SKM-1 (cell line): ENCODE data around the gene SYMPK.
"Not testable (repeated sequence)": the region's sequence is repeated elsewhere in the genome, so short reads cannot be mapped to it uniquely, and the experiment has no call there.

Experiments used
- DNase-seq: peaks from one replicate; lab custom pipeline; 2025; ENCODE audit not compliant: unreplicated experiment; lab: John Stamatoyannopoulos, UW

The SYMPK gene

DNA sequence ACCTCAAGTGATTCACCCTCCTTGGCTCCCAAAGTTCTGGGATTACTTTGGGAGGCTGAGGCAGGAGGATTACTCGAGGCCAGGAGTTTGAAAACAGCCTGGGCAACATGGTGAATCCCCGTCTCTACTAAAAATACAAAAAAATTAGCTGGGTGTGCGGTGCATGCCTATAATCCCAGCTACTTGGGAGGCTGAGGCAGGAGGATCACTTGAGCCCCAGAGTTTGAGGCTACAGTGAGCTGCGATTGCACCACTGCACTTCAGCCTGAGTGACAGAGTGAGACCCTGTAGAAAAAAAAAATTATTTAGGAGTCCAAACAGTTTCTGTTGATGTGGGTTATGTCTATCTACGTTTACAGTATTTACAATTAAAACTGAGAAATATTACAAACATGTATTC is 7.9 kb upstream of the SYMPK start:
- no peak for DNase-seq

DNA sequence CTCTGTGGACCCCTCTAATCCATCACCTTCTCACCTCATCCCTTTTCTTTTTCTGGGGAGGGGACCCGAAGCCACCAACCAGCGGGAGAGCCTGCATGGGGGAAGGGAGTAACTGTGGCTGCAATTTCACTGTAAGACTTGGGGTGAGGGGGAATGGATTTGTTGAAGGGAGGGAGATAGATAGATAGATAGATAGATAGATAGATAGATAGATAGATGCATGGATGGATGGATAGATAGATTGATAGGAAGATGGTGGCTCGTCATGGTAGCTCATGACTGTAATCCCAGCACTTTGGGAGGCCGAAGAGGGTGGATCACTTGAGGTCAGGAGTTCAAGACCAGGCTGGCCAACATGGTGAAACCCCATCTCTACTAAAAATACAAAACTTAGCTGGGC is 4.3 kb upstream of the SYMPK start:
- DNase-seq, result not testable (repeated sequence)

DNA sequence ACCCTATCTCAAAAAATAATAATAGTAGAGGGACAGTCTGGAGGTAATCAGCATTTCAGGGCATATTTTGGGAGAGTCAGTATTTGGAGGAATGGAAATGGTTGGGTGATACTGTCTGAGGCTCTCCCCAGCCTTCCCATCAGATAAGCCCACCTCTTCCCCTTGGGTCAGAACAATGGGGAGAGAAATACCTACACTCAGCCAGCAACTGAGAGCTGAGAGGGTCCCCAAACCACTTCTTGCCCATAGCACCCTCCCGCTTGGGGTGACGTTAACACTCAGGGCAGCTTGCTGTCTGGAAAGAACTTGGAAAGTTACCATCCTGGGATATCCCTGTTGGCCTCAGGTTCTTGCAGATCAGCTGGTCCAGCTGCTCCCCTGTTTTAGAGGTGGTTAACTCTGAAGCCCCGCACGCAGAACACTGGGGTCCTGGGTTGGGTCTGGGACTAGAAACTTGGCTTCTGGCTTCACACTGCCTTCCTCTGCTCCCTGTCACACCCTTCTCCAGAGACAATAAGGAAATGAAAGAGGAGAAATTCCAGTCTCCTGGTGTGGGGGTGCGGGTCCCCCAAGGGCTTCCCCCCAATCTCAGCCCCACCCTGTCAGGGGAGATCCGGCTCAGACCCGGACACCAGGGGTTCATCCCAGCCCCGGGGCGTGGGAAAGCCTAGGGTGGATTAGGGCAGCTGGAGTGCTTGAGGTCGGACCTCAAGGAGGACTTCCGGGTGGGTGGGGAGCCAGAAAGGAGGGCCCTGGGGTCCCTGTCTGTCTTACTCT is 3.6 kb upstream of the SYMPK start:
- DNase-seq, result no peak

DNA sequence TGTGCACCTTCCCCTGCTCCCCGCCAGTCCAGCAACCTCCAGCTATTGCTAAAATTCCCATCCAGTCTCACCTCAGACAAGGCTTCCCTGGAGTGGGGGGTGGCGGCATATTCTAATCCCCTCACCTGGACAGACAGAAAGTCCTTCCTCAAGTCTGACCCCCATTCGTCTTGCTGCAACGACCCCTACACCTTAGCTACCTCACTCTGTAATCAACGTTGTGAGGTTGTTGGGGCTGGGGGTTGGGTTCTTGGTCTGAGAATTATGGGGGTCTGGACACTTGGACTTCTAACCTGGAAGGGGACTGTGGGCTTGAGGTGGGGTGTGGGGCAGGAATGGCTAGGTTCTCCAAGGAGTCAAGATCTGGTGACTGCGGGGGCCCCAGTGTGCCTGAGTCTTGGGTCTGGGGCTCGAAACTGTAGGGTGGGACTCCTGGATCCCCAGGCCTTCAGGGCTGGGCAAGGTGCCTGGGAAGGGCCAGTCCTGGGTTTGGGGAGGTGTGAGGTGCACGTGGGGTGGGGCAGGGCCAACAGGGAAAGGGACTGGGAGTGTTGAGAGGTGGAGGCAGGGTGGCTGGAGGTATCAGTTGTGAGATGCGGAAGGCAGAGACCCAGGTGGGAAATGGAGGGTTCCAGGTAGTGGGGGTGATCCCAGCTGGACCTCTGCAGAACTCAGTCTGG is 2.5 kb upstream of the SYMPK start:
- DNase-seq, result no peak

DNA sequence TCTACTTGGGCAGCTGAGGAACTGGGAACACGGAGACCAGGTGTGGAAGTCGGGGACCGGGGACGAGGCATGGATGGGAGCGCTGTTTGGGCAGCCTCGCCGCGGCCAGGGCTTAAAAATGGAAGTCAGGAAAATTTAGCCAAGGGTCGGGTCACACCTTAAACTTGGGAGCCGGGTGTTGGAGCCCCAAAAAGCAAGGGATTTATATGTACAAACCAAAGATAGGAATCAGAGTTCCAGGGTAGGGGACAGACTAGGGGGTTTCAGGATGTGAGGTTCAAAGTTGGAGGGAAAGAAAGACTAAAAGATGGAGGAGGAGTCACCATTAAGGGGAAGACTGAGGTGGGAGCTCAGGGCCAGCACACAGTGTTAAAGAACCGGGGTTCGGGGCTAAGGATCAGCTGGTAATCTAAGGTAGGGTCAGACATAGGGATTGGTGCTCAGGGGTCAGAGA is 1.7 kb upstream of the SYMPK start:
- DNase-seq, result no peak

DNA sequence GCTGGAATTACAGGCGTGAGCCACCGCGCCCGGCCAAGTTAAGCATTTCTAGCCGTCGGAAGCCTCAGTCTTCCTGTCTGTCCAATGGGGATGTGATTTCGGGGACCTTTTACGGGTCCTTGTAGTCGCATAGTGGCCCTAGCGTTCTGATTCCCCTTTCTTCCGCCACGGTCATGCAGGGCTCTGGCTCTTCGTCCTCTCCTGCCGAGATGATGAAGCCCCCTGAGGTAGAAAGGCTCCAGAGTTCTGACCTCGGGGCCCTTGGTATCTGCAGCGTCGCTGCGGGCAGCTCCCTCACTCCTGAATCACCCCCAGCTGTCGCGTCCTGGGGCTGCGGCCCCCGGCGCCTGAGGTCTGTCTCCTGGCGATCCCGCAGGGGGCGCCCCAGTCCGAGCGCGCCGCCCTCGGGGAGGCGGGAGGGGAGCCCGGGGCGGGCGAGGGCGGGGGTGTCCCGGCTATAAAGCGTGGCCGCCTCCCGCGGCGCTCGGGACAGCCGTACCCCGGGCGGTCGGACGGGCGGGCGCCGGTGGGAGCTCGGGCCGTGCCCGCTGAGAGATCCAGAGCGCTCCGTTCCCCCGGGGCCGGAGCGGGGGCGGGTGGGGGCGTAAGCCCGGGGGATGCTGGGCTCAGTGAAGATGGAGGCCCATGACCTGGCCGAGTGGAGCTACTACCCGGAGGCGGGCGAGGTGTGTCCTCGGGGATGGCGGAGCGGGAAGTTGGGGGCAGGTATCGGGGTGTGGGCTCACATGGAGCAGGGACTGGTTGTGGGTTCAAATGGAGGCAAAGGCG is 1.1 kb upstream of the SYMPK start, which contains the start of gene FOXA3:
TSS of gene FOXA3 (plus strand) at position 487 of the 789 bp plus-strand sequence. CDS start at position 618, 131 bp downstream.
- DNase-seq, result no peak

DNA sequence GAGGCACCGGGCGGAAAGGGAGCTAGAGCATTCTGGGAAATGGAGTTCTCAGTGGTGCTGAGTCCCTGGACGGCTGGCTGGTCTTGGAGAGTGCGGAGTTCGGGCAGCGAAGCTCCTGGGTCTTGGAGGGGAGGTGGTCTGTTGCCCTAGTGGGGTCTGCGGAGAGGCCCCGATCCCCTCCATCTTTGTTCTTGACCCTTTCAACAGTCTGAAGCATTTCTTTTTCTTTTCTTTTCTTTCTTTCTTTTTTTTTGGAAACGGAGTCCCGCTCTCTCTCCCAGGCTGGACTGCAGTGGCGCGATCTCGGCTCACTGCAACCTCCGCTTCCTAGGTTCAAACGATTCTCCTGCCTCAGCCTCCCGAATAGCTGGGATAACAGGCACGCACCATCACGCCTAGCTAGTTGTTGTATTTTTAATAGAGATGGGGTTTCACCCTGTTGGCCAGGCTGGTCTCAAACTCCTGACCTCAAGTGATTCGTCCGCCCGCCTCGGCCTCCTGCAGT is 440 bp upstream of the SYMPK start:
- DNase-seq, result no peak

DNA sequence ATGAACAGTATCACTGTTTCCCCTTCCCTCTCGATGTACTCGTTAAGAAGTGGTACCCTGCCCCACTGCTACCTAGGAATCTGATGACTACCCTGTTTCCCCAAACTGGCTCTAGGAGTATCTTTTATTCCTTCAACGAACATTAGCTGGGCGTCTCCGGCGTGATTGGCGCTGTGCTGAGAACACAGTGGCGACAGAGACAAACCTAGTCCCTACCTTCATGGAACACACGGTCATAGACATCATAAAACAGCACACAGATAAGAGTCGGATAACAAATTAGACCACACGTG is 730 bp downstream of the SYMPK start:
- no peak for DNase-seq

DNA sequence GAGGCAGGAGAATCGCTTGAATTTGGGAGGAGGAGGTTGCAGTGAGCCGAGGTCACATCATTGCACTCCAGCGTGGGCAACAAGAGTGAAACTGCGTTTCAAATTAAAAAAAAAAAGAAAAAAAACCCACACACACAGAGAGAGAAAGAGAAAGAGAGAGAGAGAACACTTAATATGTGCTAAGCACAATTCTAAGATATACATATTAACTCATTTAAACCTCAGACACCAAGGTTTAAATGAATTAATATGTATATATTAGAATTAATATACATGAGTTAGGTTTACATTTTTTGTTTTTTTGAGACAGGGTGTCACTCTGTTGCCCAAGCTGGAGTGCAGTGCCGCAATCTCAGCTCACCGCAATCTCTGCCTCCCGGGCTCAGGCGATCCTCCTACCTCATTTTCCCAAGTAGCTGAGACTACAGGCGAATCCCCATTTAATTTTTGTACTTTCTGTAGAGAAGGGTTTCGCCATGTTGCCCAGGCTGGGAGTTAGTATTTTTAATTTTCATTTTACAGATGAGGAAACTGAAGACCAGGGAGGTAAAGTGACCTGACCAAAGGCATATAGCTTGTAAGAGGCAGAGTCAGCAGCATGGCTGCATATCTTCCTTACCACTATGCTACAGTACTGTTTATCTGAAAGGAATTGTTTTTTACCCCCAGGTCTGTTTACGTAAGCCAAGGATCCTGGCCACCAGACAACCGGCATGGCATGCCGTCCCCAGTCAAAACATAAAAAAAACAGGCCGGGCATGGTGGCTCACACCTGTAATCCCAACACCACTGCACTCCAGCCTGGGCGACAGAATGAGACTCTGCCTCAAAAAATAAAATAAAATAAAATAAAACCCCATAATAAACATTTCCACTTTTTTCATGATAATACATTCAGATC is 2.3 kb downstream of the SYMPK start:
- no peak for DNase-seq

DNA sequence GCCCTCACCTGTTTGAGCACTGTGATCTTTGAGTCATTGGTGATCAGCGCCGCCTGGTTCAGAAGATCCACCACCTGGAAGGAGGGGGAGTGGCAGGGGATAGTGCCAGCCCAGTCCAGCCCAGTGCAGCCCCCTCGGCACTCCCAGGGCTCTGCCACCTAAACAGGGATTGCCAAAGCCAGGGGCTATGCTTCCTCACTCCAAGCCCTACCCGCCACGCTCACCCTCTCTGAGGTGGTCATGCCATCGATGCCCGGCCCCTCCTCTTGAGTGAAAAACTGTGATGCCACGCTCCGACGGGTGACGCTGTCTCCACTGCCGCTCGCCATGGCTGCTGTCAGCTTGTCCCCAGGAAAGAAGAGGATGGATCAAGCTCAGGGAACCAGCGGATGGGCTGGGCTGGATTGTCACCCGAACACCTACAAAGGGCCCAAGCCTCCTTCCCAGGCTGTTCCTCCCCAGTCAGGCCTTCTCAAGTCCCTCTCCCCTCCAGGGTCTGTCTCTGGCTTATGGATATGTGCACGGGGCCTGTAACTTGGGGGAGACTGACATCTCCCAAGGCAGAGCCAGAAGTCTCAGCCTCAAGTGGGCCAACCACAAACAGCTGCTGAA is 8.7 kb downstream of the SYMPK start:
- DNase-seq, result no peak

DNA sequence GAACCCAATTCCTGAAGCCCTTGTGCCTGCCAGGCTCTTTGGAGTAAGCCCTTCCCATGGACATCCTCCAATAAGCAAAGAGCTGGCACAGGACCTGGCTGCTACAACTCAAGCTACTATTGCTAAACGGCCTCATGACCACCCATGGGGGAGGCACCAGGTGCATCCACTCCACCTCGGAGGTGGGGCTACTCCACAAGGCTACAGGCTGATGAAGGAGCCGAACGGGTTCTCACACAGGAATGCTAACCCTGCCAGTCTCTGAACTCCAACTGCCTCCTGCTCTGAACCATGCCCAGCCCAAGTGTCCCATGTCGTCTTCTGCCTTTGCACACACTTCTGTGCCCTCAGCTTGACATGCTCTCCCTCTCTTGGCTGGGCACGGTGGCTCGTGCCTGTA is 10.0 kb downstream of the SYMPK start:
- no peak for DNase-seq

DNA sequence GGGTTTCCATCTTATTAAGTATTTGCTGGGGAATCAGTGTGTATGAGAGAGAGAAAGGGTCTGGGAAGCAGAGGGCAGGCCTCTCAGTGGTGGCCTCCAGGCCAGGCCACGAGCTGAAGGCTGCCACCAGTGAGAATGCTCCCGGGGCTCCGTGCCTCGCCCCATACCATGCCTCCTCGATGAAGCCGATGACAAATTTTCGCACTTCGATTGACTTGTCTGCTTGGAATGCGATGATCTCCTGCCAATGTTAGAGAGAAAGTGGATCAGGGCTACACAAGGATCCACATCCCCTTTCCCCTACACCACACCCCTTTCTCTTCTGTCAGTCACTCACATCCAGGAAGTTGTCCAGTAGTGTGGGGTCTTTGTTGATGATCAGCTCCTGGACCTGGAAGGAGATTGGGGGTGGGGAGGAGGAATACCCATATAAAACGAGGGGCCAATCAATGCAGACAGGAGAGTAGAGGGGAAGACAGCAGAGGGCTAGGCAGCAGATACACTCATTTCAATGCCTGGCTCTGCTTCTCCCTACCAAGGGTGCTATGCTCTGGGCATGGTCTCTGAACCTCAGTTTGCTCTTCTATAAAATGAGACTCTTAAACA is 10.7 kb downstream of the SYMPK start:
- DNase-seq, result no peak

DNA sequence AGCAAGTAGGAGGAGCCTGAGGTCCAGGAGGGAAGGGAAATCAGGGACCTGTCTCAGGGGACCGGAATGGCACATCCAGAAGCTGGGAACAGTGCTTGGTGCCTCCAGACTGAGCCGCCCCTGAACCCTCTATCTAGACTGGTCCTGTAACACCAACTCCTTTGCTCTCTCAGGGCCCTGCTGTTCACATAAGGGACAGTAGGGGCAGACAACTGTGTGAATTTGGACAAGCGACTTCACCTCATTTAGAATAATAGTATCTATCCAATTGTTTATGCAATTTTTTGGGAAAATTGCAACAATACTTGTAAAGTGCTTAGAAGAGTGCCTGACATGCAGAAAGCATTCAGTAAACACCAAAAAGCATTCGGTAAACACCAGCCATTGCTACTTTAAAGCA is 14.0 kb downstream of the SYMPK start:
- DNase-seq, result no peak

DNA sequence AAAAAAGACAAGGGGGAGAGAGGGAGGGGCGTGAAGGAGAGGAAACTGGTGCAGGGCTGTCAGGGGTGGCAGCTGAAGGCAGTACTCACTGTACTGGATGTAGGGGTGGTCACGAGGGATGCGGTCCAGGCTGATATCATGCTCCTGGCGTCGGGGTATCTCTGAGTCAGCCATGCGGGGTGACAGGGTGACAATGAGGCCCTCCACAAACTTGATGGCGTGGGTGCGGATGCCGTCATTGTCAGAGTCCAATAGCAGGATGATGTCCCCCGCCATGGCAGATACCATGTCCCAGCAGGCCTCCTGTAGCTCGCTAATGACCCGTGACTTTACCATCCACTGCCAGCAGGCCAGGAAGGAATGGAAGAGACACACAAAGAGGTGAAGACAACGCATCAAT is 15.3 kb downstream of the SYMPK start:
- no peak for DNase-seq

DNA sequence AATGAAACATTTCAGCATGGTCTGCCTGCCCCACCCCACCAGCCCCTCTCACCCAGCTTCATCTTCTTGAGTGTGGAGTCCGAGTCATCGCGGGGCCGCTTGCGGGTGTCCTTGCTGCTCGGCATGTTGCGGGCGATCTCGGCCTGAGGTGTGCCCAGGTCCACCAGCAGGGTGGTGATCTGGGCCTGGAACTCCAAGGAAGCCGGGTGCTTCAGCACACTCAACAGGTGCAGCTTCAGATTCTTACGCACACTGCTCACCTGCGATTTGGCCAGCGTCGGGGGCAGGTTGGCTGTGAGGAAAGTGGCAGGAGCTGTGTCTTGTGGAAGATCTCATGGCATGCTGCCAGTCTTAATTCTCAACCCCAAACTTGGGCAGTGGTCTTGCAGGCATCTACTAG is 20.7 kb downstream of the SYMPK start:
- no peak for DNase-seq

DNA sequence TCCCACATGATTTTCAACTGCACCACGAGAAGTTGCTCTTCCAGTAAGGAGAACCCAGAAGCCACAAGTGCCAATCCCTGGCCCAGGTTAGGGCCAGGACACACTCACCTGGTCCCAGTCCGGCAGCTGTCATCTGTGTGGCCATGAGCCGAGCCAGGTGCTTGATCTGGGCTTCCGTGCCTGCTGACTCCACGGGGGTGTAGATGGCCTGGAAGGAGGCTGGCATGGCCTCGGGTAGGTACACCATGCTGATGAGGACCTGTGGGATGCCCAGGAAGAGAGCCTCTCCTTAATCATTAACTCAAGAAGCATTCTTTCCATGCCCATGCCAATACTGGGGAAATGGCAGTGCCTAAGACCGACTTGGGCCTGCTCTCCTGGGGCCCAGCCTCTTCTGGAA is 28.0 kb downstream of the SYMPK start:
- DNase-seq, result no peak

DNA sequence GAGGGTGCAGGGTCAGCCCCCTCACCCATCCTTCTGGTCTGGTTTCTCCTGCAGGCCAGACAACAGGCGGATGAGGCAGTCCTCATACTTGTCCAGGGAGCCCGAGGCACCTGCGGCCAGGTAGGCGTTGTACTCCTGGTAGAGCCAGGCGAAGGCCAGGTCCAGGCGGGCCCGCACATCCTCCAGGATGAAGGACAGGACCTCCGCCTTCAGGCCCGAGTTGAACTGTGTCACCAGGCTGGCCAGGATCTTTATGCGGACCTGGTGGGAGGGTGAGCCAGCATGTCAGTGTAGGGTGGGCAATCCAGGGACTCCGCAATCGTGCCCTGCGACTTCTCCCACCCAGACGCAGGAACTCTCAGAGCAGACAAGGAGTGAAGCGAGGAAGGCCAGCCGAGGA is 34.0 kb downstream of the SYMPK start:
- DNase-seq, result no peak

DNA sequence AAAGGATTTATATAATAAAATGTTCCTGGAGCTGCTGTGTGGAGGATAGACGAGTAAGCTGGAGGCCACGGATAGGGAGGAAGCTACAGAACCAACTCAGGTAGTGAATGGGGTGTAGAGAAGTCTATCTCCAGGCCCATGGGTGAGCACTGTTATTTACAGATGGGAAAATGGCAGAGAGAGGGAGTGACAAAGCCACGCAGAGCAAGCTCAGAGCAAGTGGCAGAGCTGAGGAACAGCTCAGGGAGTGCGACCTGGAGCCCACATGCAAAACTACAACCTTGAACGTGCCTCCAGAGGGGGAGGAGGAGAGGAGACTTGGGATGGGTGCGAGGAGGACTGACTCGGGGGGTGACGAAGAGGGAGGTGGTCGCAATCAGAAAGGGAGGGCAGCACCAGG is 34.4 kb downstream of the SYMPK start:
- DNase-seq, result no peak

DNA sequence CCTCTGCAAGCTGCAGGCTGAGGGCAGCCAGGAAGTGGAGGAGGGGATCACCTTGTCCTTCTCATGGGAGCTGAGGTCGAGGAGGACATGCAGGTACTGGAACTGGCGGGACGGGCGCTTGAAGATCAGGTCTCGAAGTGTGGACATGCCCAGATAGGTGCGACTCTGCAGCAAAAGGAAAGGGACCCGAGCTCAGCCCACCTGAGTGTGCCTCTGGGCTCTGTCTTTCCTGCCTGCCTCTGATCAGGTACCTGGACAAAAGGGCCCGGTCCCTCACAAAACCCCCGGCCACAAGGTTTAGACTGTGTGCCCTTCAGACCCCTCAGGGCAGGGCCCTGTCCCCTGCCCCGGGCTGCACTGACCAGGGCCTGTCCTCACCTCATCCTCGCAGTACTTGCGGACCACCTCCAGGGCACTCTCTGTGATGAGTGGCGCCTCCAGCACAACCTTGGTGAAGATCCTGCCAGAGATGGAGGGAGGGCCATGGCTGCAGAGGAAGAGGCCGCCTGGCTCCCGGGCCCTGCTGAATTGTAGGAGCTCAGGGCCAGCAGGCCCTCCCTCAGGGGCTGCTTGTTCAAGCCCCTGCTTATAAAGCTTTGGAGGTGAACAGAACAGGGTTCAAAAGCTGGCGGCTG is 35.4 kb downstream of the SYMPK start:
- DNase-seq, result no peak
